IMR-90 (cell line): ENCODE data around the gene EPS15. TPM values are rescaled to one million over a fixed set of nuclear protein-coding genes. Genes with fewer than 3 reads are reported as not detected.

Source experiments
- ATAC-seq: fragments of 200-7000 bp; cut with Tn5 transposase; 2 replicates; pipeline ENCODE4 v1.9.1; 2020; ENCODE audit warnings: low read depth, mild to moderate bottlenecking, moderate library complexity
- BruUV-seq: library from RNA; stranded (reverse); fragments of 400-500 nt; replicated peaks from 2 replicates; lab custom pipeline; 2021; lab: Mats Ljungman, UMichigan
- CTCF ChIA-PET: fragments of 300-600 bp; formaldehyde crosslinking; extraction: SDS; loops from one replicate; lab custom pipeline; 2021; ENCODE audit warnings: antibody characterized with exemption; lab: Yijun Ruan, JAX
- POLR2A ChIA-PET: fragments of 300-600 bp; sonication (Branson Sonifier 250); formaldehyde crosslinking; loops from one replicate; lab custom pipeline; 2022; ENCODE audit warnings: antibody characterized with exemption; ENCODE audit not compliant: unreplicated experiment; lab: Charles Lee
- DNase-seq: peaks from one replicate; pipeline ENCODE4 v3.0.0; 2013
- H2AFZ ChIP-seq: replicated peaks from 2 replicates; pipeline ENCODE3; 2013; ENCODE audit warnings: low read length, mild to moderate bottlenecking; ENCODE audit not compliant: poor library complexity
- H2AK5ac ChIP-seq: 2 replicates; pipeline ENCODE4 v1.6.1; 2013; ENCODE audit warnings: low read depth, low read length, inconsistent platforms
- H2AK9ac ChIP-seq: replicated peaks from 2 replicates; pipeline ENCODE3; 2013; ENCODE audit warnings: mild to moderate bottlenecking, low read depth, low read length, moderate library complexity; ENCODE audit not compliant: poor library complexity
- H2BK120ac ChIP-seq: 2 replicates; pipeline ENCODE4 v1.6.1; 2013; ENCODE audit warnings: low read depth, low read length, inconsistent platforms
- H2BK15ac ChIP-seq: 3 replicates; pipeline ENCODE4 v1.6.1; 2013; ENCODE audit warnings: low read depth, low read length, inconsistent platforms
- H2BK20ac ChIP-seq: 2 replicates; pipeline ENCODE4 v1.6.1; 2013; ENCODE audit warnings: low read depth, mild to moderate bottlenecking, inconsistent platforms, low read length, moderate library complexity
- H2BK5ac ChIP-seq: 2 replicates; pipeline ENCODE4 v1.6.1; 2013; ENCODE audit warnings: mild to moderate bottlenecking, low read depth, low read length, inconsistent platforms; ENCODE audit not compliant: poor library complexity, severe bottlenecking
- H3K14ac ChIP-seq: replicated peaks from 2 replicates; pipeline ENCODE4 v1.6.1; 2013; ENCODE audit warnings: low read depth, low read length, inconsistent platforms
- H3K18ac ChIP-seq: 2 replicates; pipeline ENCODE4 v1.6.1; 2013; ENCODE audit warnings: low read depth, low read length, control low read depth
- H3K23ac ChIP-seq: 2 replicates; pipeline ENCODE4 v1.6.1; 2013; ENCODE audit warnings: low read depth, low read length, inconsistent platforms
- H3K27ac ChIP-seq: 2 replicates; pipeline ENCODE4 v1.5.1; 2013; ENCODE audit warnings: mild to moderate bottlenecking, control low read depth, low read length; ENCODE audit not compliant: insufficient read depth
- H3K27me3 ChIP-seq: 2 replicates; pipeline ENCODE4 v1.6.1; 2013; ENCODE audit warnings: low read length; ENCODE audit not compliant: control insufficient read depth, insufficient read depth
- H3K36me3 ChIP-seq: 2 replicates; pipeline ENCODE4 v1.6.1; 2013; ENCODE audit warnings: low read length, mixed read lengths; ENCODE audit not compliant: control insufficient read depth, insufficient read depth
- H3K4ac ChIP-seq: 2 replicates; pipeline ENCODE4 v1.6.1; 2013; ENCODE audit warnings: low read depth, low read length, inconsistent platforms
- H3K4me1 ChIP-seq: 2 replicates; pipeline ENCODE4 v1.6.1; 2013; ENCODE audit warnings: low read length, mixed read lengths; ENCODE audit not compliant: control insufficient read depth, insufficient read depth
- H3K4me2 ChIP-seq: 2 replicates; pipeline ENCODE4 v1.6.1; 2013; ENCODE audit warnings: low read depth, mild to moderate bottlenecking, control low read depth, low read length, moderate library complexity
- H3K4me3 ChIP-seq: 2 replicates; pipeline ENCODE4 v1.5.1; 2013; ENCODE audit warnings: low read depth, mild to moderate bottlenecking, control low read depth, low read length, moderate library complexity; ENCODE audit not compliant: insufficient read depth
- H3K56ac ChIP-seq: 2 replicates; pipeline ENCODE4 v1.6.1; 2013; ENCODE audit warnings: low read length, inconsistent platforms; ENCODE audit not compliant: insufficient read depth; ENCODE audit errors: extremely low read depth
- H3K79me1 ChIP-seq, 2 experiments: 2 replicates each; pipeline ENCODE4 v1.6.1; 2013; ENCODE audit warnings: low read length in 2 of 2, inconsistent platforms in 1 of 2, low read depth in 1 of 2
- H3K9ac ChIP-seq: 2 replicates; pipeline ENCODE4 v1.6.1; 2013; ENCODE audit warnings: low read depth, low read length, control low read depth
- H3K9me1 ChIP-seq: 2 replicates; pipeline ENCODE4 v1.6.1; 2013; ENCODE audit warnings: low read length, inconsistent platforms; ENCODE audit not compliant: insufficient read depth
- H3K9me3 ChIP-seq: 2 replicates; pipeline ENCODE4 v1.6.1; 2013; ENCODE audit warnings: low read length; ENCODE audit not compliant: control insufficient read depth, insufficient read depth
- H4K20me1 ChIP-seq: 2 replicates; pipeline ENCODE4 v1.6.1; 2013; ENCODE audit warnings: low read length, inconsistent platforms; ENCODE audit not compliant: insufficient read depth
- H4K5ac ChIP-seq: 2 replicates; pipeline ENCODE4 v1.6.1; 2013; ENCODE audit warnings: mild to moderate bottlenecking, low read depth, low read length, control low read depth
- H4K8ac ChIP-seq, 2 experiments: 2 replicates each; pipeline ENCODE4 v1.6.1; 2013; ENCODE audit warnings: low read depth in 2 of 2, low read length in 2 of 2, control low read depth in 1 of 2, inconsistent platforms in 1 of 2
- H4K91ac ChIP-seq: 2 replicates; pipeline ENCODE4 v1.6.1; 2013; ENCODE audit warnings: low read depth, low read length, inconsistent platforms; ENCODE audit not compliant: insufficient read depth
- BHLHE40 ChIP-seq: fragments of 150-350 bp; IDR thresholded peaks from 2 replicates; pipeline ENCODE4 v1.6.1; 2016; ENCODE audit warnings: mild to moderate bottlenecking, low read depth, low read length
- CEBPB ChIP-seq: IDR thresholded peaks from 2 replicates; pipeline ENCODE4 v1.6.1; 2012; ENCODE audit warnings: low read depth, low read length, improper control_type of control experiment
- CHD1 ChIP-seq: IDR thresholded peaks from 2 replicates; pipeline ENCODE4 v1.6.1; 2012; ENCODE audit warnings: low read depth, low read length, improper control_type of control experiment
- MAFK ChIP-seq: IDR thresholded peaks from 2 replicates; pipeline ENCODE4 v1.6.1; 2012; ENCODE audit warnings: low read depth, low read length, improper control_type of control experiment
- MAZ ChIP-seq: IDR thresholded peaks from 2 replicates; pipeline ENCODE4 v1.6.1; 2012; ENCODE audit warnings: low read depth, mild to moderate bottlenecking, low read length, improper control_type of control experiment, moderate library complexity, borderline replicate concordance
- MXI1 ChIP-seq: IDR thresholded peaks from 2 replicates; pipeline ENCODE4 v1.6.1; 2012; ENCODE audit warnings: low read depth, mild to moderate bottlenecking, low read length, moderate library complexity, borderline replicate concordance
- NFE2L2 ChIP-seq: fragments of 150-350 bp; IDR thresholded peaks from 2 replicates; pipeline ENCODE4 v1.6.1; 2016; ENCODE audit warnings: low read depth, mild to moderate bottlenecking, low read length
- RAD21 ChIP-seq: IDR thresholded peaks from 2 replicates; pipeline ENCODE4 v1.6.1; 2012; ENCODE audit warnings: low read length, improper control_type of control experiment
- RCOR1 ChIP-seq: IDR thresholded peaks from 2 replicates; pipeline ENCODE4 v1.6.1; 2012; ENCODE audit warnings: mild to moderate bottlenecking, low read length, improper control_type of control experiment; ENCODE audit not compliant: insufficient replicate concordance
- RFX5 ChIP-seq: IDR thresholded peaks from 2 replicates; pipeline ENCODE4 v1.8.0; 2012; ENCODE audit warnings: low read depth, mild to moderate bottlenecking, low read length, moderate library complexity
- SMC3 ChIP-seq: fragments of 150-350 bp; IDR thresholded peaks from 2 replicates; pipeline ENCODE4 v1.6.1; 2016; ENCODE audit warnings: low read depth, mild to moderate bottlenecking, antibody characterized with exemption, low read length, moderate library complexity
- WGBS, 2 experiments: methylation state at CpG; one replicate each; pipeline versions ENCODE4 v1.1.5 to v1.1.7; 2013; ENCODE audit warnings: missing lambda C conversion rate in 2 of 2; ENCODE audit not compliant: insufficient read length in 1 of 2; ENCODE audit errors: extremely low coverage in 2 of 2; 5-methylcytosine and 5-hydroxymethylcytosine counted together
- dilution Hi-C: fragments of 300-500 bp; cut with HindIII; formaldehyde crosslinking; loops from one replicate; pipeline ENCODE4 v1.14.3; 2018; ENCODE audit warnings: low sequenced_read_pairs; ENCODE audit not compliant: unreplicated experiment
- in situ Hi-C: fragments of 300-500 bp; cut with MboI; formaldehyde crosslinking; loops from 3 replicates; pipeline ENCODE4 v1.14.3; 2019; ENCODE audit warnings: low sequenced_read_pairs, inconsistent platforms, mixed read lengths
- intact Hi-C: fragments of 100-400 bp; cut with micrococcal nuclease; formaldehyde crosslinking; loops from 2 replicates; pipeline ENCODE4 v1.10.0; 2022
- polyA plus RNA-seq, 3 experiments: library from polyadenylated mRNA; depleted of rRNA; stranded (reverse); fragments of >200 nt; gene quantifications; 2 replicates each; pipeline ENCODE4 v1.2.3, GENCODE V29; 2012; ENCODE audit warnings: low replicate concordance in 1 of 3
- total RNA-seq: library from RNA; depleted of rRNA; stranded (reverse); fragments of >200 nt; gene quantifications from 2 replicates; pipeline ENCODE4 v1.2.3, GENCODE V29; 2012
- TF ChIP-seq, protein P1 (sequence below): conservative IDR thresholded peaks from 2 replicates; pipeline ENCODE4 v1.5.1; 2012; ENCODE audit warnings: mild to moderate bottlenecking, low read depth, low read length, improper control_type of control experiment
- TF ChIP-seq, protein P2 (sequence below): fragments of 150-350 bp; IDR thresholded peaks from 2 replicates; pipeline ENCODE4 v1.6.1; 2017; ENCODE audit warnings: mild to moderate bottlenecking, antibody characterized with exemption, low read length, low read depth
- TF ChIP-seq, protein P3 (sequence below): fragments of 150-350 bp; IDR thresholded peaks from 2 replicates; pipeline ENCODE4 v1.6.1; 2016; ENCODE audit warnings: low read depth, mild to moderate bottlenecking, low read length, moderate library complexity, borderline replicate concordance

EPS15 gene
- total and polyA plus RNA-seq, 2 of the 4 experiments (the other 2 are of a cell fraction): 17.6 to 38.0 TPM

GRCh38 chr1:51346086-51346942, 172.8 kb downstream of the EPS15 start:
- Histone ChIP-seq H2BK20ac (no peak overlapping the region), H4K8ac (no peak overlapping the region), H3K4me1 (no peaks in the 10 kb centered on the region; the same call in 1 of the 2 replicates), H2AFZ (no peak overlapping the region), H3K4ac (no peak overlapping the region), H2BK120ac (no peak overlapping the region), H3K36me3 (no peaks in the 10 kb centered on the region), H3K79me1 (no peaks in the 10 kb centered on the region), H3K9me3 (no peaks in the 10 kb centered on the region), H4K20me1 (no peaks in the 10 kb centered on the region), H2BK5ac (no peak overlapping the region), H2AK9ac (no peak overlapping the region), H4K91ac (no peak overlapping the region), H4K5ac (no peak overlapping the region), H3K4me3 (no peak overlapping the region), H3K27ac (no peak overlapping the region), H3K18ac (no peak overlapping the region), H3K14ac (no peak overlapping the region), H3K23ac (no peak overlapping the region), H3K27me3 (peaks cover 41% of the 10 kb centered on the region), H3K56ac (no peak overlapping the region), H2AK5ac (no peak overlapping the region), H2BK15ac (no peak overlapping the region), H3K4me2 (no peak overlapping the region), H3K9me1 (0 out of 2 replicates have a peak, but pooled peaks cover under 1% of the 10 kb centered on the region), H3K9ac (no peak overlapping the region)
- intact Hi-C loops (no loop called here), dilution Hi-C loops (no loop called here), in situ Hi-C loops (no loop called here)
- DNase-seq: no peak
- WGBS, 2 experiments: no CpG with 5 or more reads among the region's 7 CpGs
- CTCF ChIA-PET: no interaction called here
- POLR2A ChIA-PET: no interaction called here
- BruUV-seq: no TSS peak
- ATAC-seq: no peak; the same call in 1 of the 2 replicates
- TF ChIP-seq, protein P1, sequence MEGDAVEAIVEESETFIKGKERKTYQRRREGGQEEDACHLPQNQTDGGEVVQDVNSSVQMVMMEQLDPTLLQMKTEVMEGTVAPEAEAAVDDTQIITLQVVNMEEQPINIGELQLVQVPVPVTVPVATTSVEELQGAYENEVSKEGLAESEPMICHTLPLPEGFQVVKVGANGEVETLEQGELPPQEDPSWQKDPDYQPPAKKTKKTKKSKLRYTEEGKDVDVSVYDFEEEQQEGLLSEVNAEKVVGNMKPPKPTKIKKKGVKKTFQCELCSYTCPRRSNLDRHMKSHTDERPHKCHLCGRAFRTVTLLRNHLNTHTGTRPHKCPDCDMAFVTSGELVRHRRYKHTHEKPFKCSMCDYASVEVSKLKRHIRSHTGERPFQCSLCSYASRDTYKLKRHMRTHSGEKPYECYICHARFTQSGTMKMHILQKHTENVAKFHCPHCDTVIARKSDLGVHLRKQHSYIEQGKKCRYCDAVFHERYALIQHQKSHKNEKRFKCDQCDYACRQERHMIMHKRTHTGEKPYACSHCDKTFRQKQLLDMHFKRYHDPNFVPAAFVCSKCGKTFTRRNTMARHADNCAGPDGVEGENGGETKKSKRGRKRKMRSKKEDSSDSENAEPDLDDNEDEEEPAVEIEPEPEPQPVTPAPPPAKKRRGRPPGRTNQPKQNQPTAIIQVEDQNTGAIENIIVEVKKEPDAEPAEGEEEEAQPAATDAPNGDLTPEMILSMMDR: no peak
- TF ChIP-seq CEBPB (no peak), RCOR1 (no peak), MAFK (no peak), BHLHE40 (no peak), MXI1 (no peak), RAD21 (no peak), RFX5 (no peak), NFE2L2 (no peak), CHD1 (no peak), MAZ (no peak), SMC3 (no peak)
- TF ChIP-seq, protein P2, sequence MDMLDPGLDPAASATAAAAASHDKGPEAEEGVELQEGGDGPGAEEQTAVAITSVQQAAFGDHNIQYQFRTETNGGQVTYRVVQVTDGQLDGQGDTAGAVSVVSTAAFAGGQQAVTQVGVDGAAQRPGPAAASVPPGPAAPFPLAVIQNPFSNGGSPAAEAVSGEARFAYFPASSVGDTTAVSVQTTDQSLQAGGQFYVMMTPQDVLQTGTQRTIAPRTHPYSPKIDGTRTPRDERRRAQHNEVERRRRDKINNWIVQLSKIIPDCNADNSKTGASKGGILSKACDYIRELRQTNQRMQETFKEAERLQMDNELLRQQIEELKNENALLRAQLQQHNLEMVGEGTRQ: no peak
- TF ChIP-seq, protein P3, sequence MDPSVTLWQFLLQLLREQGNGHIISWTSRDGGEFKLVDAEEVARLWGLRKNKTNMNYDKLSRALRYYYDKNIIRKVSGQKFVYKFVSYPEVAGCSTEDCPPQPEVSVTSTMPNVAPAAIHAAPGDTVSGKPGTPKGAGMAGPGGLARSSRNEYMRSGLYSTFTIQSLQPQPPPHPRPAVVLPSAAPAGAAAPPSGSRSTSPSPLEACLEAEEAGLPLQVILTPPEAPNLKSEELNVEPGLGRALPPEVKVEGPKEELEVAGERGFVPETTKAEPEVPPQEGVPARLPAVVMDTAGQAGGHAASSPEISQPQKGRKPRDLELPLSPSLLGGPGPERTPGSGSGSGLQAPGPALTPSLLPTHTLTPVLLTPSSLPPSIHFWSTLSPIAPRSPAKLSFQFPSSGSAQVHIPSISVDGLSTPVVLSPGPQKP: no peak
